Activated CD4-positive, alpha-beta T cell treated with anti-CD3 and anti-CD28 coated beads, Interleukin-2, amount 50 U/mL, for 16 hours (primary cell): Measurements from ENCODE around the gene DDX19B.
A peak's percentile ranks its signal among the peaks of the same experiment; 100 is the strongest.
"Not testable (repeated sequence)": the region's sequence is repeated elsewhere in the genome, so short reads cannot be mapped to it uniquely, and the experiment has no call there.

Source experiments
- DNase-seq: peaks from one replicate; pipeline ENCODE4 v3.0.0-alpha.2; 2020

DDX19B gene

GRCh38 chr16:70289229-70290094 lies 9.5 kb upstream of the DDX19B start, which contains the start of gene AARS1:
TSS of gene AARS1 (minus strand) at chr16:70289506. CDS start at chr16:70282763, 6,743 bp downstream.
- peak; percentile 100 for DNase-seq

GRCh38 chr16:70290949-70291519 lies 8.0 kb upstream of the DDX19B start:
- DNase-seq: peak; percentile 19

DNA sequence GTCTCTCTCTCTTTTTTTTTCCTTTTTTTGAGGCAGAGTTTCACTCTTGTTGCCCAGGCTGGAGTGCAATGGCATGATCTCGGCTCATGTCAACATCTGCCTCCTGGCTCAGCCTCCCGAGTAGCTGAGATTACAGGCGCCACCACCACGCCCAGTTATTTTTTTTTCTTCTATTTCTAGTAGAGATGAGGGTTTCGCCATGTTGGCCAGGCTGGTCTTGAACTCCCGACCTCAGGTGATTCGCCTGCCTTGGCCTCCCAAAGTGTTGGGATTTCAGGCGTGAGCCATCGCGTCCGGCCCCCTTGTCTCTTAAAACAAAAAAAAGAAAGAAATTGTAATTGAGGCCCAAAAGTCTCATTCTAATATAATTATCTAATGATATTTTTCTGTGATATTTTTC lies 6.8 kb upstream of the DDX19B start:
- not testable (repeated sequence) for DNase-seq

DNA sequence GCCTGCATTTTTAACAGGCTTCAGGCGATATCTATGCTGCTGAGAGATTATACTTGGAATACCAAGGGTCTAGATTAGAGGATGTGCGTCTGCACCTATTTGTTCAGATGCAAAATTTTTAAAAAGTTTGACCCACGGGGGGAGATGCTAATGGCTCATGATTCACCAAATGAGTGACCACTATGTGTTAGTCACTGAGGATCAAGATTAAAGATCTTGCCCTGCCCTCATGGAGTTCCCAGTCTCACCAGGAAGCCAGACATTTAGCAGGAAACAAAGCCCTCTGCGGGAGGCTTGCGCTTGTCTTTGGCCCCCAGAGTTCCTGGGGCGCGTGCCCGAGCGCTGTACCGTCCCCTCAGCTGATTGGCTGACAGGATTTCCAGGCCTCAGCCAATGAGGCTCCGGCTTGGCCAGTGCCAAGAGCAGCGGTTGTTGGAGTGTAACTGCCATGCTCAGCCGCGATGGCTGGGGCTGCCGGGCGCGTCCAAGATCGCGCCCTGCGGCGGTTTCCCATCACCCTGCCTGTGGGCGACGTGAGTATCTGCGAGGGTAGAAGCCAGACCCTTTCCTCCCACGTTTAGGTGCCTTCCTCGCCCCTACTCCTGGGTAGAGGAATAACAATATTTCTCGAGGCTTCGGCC lies 4.5 kb upstream of the DDX19B start:
- DNase-seq: no peak

DNA sequence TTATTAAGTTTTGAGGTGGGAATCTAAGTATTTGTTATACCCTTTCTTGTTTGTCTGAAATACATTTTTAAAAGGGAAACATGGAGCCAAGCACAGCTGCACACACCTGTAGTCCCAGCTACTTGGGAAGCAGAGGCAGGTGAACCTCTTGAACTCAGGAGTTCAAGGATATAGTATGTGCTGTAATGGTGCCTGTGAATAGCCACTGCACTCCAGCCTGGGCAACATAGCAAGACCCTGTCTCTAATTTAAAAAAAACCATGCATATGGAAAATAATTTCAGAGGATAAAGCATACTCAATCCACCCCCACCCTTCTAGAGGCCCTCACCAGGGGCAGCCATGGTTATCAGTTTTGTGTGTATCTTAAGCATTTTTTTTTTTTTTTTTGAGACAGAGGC lies 3.4 kb upstream of the DDX19B start:
- no peak for DNase-seq

GRCh38 chr16:70301121-70301520 lies 2.1 kb downstream of the DDX19B start:
- no peak for DNase-seq

GRCh38 chr16:70302745-70303144 lies 3.8 kb downstream of the DDX19B start:
- no peak for DNase-seq

DNA sequence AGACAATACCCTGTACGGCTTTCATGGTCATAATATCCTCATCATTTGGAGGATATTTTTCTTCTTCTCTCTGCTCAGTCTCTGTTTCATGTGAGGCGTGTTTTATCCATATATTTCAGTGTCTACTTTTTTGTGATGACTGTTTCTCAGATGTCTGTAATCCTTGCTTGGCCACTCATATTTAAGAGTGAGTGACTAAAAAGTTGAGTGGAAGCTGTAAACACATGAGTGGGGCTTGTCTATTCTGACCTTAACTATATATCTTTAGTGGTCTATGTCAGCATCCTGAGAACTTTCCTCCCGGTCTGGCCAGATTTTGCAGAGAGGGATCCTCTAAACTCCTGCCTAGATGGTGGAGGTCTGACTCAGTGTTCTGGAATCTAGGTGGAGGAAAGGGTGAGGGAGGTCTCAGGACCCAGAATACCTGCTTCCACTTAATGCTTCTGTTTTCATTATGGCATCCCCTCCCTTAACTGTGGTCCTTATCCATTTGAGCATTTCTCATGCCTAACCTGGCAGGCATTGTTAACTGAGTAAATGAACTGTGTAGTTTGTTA lies 6.0 kb downstream of the DDX19B start:
- DNase-seq: no peak

GRCh38 chr16:70306880-70307279 lies 7.9 kb downstream of the DDX19B start:
- DNase-seq: no peak

GRCh38 chr16:70307726-70308125 lies 8.7 kb downstream of the DDX19B start:
- DNase-seq: not testable (repeated sequence)

DNA sequence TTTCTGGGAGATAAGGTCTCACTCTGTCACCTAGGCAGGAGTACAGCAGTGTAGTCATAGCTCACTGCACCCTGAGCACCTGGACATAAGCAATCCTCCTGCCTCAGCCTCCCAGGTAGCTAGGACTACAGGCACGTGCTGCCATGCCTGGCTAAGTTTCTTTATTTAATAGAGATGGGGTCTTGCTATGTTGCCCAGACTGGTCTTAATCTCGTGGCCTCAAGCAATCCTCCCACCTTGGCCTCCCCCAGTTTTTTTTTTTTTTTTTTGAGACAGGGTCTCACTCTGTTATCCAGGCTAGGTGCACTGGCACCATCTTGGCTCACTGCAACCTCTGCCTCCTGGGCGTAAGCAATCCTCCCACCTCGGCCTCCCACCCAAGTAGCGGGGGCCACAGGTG lies 21.1 kb downstream of the DDX19B start:
- no peak for DNase-seq

- no peak for DNase-seq
Observed at GRCh38 chr16:70324998-70325747, 26.2 kb downstream of the DDX19B start.

DNA sequence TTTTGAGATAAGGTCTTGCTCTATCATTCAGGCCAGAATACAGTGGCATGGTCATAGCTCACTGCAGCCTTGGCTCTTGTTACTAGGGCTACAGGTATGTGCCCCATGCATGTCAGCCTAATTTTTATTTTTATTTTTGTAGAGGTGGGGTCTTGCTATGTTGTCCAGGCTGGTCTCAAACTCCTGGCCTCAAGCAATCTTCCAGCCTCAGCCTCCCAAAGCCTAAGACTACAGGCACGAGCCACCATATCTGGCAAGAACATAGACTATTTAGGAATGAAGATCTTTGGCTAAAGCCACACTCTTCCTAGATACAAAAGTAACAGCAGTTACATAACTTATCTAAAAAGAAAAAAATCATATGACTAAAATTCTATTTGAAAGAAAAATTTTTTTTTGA lies 32.1 kb downstream of the DDX19B start:
- no peak for DNase-seq

DNA sequence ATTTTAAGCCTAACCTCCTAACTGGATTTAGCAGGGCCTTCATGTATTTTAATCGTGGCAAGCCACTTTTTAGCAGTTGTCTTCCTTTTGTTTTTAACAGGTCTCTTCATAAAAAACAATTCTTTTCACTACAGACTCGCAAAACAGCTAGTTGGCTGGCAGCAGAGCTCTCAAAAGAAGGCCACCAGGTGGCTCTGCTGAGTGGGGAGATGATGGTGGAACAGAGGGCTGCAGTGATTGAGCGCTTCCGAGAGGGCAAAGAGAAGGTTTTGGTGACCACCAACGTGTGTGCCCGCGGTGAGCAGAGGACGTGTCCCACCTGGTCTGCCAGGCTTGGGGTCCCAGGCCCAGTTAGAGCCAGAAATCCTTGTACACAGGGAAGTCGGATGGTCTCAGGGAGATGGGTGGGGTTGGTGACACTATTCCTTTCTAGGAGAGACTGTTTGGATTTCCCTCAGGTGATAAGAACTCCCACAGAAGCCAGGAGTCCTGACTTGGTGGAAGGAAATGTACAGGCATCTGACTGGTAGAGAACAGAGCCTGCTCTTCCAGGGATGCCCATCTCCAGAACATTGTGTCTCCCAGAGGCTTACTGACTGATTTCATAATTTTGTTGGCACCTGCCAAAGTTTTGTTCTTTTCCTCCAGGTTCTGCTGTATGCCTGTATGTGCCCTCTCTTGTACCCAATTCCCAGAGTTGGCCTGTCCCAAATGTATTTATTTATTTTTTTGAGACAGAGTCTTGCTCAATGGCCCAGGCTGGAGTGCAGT lies 32.8 kb downstream of the DDX19B start:
- no peak for DNase-seq

- not testable (repeated sequence) for DNase-seq
Observed at GRCh38 chr16:70332728-70333127, 33.7 kb downstream of the DDX19B start.

- DNase-seq: no peak
Observed at GRCh38 chr16:70337814-70338213, 38.8 kb downstream of the DDX19B start.

GRCh38 chr16:70341600-70341999 lies 42.6 kb downstream of the DDX19B start:
- DNase-seq: no peak

GRCh38 chr16:70342016-70342415 lies 43.0 kb downstream of the DDX19B start:
- no peak for DNase-seq

DNA sequence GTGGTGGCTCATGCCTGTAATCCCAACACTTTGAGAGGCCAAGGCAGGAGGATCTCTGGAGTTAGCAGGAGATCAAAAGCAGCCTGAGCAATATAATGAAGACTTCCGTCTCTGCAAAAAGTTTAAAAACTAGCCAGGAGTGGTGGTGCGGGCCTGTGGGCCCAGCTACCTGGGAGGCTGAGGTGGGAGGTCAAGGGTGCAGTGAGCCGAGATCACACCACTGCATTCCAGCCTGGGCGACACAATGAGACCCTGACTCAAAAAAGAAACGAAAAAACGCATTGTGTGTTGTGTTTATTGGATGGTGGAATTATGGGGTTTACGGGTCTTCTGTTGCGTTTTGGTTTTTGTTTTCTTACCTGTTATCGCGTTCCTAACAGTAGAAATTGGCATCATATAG lies 46.9 kb downstream of the DDX19B start:
- no peak for DNase-seq

- DNase-seq: no peak
Observed at GRCh38 chr16:70348991-70349390, 50.0 kb downstream of the DDX19B start.

DNA sequence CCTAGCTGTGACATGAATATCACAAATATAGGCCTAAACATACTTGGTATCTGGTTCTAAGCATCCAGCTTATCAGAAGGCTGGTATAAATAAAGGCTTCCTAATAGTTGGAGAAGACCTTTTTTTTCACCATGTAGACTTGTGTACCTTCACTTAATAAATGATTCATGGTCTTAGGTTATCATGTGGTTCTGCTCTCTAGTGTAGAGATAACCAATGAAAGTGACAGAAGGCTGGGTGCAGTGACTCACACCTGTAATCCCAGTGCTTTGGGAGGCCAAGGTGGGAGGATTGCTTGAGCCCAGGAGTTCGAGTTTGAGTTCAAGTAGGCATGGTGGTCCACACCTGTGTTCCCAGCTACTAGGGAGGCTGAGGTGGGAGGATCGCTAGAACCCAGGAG lies 50.8 kb downstream of the DDX19B start:
- no peak for DNase-seq

DNA sequence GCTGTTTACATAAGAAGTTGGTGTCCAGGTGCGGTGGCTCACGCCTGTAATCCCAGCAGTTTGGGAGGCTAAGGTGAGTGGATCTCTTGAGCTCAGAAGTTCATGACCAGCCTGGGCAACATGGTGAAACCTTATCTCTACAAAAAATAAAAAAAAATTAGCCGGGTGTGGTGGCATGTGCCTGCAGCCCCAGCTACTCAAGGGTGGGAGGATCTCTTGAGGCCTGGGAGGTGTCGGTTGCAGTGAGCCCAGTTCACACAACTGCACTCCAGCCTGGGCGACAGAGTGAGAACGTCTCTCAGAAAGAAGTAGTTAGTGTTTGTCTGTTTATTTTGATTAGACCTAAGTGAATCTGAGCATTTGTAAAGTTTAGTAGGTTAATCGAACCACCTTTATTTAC lies 60.6 kb downstream of the DDX19B start:
- no peak for DNase-seq
